GM18505 (cell line): ENCODE data around the gene SMTN.

Experiments used
- ATAC-seq: cut with Tn5 transposase; IDR thresholded peaks from one replicate; pipeline ENCODE4 v1.9.1; 2021; ENCODE audit not compliant: unreplicated experiment
- POLR2A ChIP-seq: IDR thresholded peaks from 4 replicates; pipeline ENCODE4 v1.6.1; 2011; ENCODE audit warnings: borderline replicate concordance; ENCODE audit not compliant: insufficient read depth, insufficient read length; ENCODE audit errors: extremely low read depth

SMTN gene

GRCh38 chr22:31080848-31081649 lies at the start of gene SMTN:
SMTN (plus strand) TSS chr22:31081318; CDS start chr22:31083259, 1,941 bp downstream.
- peak; percentile 68 for TF ChIP-seq POLR2A
- ATAC-seq: peak; percentile 45

- no peak for ATAC-seq
- no peak for TF ChIP-seq POLR2A
Measured at GRCh38 chr22:31036671-31037550, 44.2 kb upstream of the SMTN start.

GRCh38 chr22:31038686-31039085 lies 42.4 kb upstream of the SMTN start:
- no peak for ATAC-seq
- no peak for TF ChIP-seq POLR2A

GRCh38 chr22:31039393-31039792 lies 41.7 kb upstream of the SMTN start:
- no peak for TF ChIP-seq POLR2A
- no peak for ATAC-seq

- no peak for ATAC-seq
- TF ChIP-seq POLR2A: no peak
Measured at GRCh38 chr22:31040542-31041398, 40.3 kb upstream of the SMTN start.

- no peak for ATAC-seq
- no peak for TF ChIP-seq POLR2A
Measured at GRCh38 chr22:31044262-31044861, 36.8 kb upstream of the SMTN start.

GRCh38 chr22:31045900-31046538 lies 35.1 kb upstream of the SMTN start:
- ATAC-seq: no peak
- TF ChIP-seq POLR2A: no peak

GRCh38 chr22:31046539-31047226 lies 34.4 kb upstream of the SMTN start:
- no peak for ATAC-seq

GRCh38 chr22:31048570-31048969 lies 32.5 kb upstream of the SMTN start:
- no peak for ATAC-seq
- TF ChIP-seq POLR2A: no peak

More at GRCh38 chr22:31046539-31047226, 34.4 kb upstream of the SMTN start:
- no peak for TF ChIP-seq POLR2A

- no peak for TF ChIP-seq POLR2A
- ATAC-seq: no peak
Measured at GRCh38 chr22:31049815-31050420, 31.2 kb upstream of the SMTN start.

- no peak for ATAC-seq
- no peak for TF ChIP-seq POLR2A
Measured at GRCh38 chr22:31055117-31055634, 25.9 kb upstream of the SMTN start.
